Ecto neural progenitor cell (in vitro differentiated cells): ENCODE measurements around the gene EPB41L1.
A peak's percentile ranks its signal among the peaks of the same experiment; 100 is the strongest.

ENCODE experiments used
- DNase-seq: peaks from one replicate; pipeline ENCODE4 v3.0.0-alpha.2; 2018; ENCODE audit warnings: low spot score

EPB41L1 gene

GRCh38 chr20:36262440-36262839, 107.9 kb downstream of the EPB41L1 start:
- peak; percentile 38 for DNase-seq

GRCh38 chr20:36264426-36265246, 110.1 kb downstream of the EPB41L1 start:
- no peak for DNase-seq

- no peak for DNase-seq
Observed at GRCh38 chr20:36266189-36266588, 111.6 kb downstream of the EPB41L1 start.

GRCh38 chr20:36267605-36268381, 113.3 kb downstream of the EPB41L1 start:
- DNase-seq, result peak; percentile 45

GRCh38 chr20:36268440-36269342, 114.2 kb downstream of the EPB41L1 start:
- peak; percentile 49 for DNase-seq

- DNase-seq, result no peak
Observed at GRCh38 chr20:36269507-36269906, 115.0 kb downstream of the EPB41L1 start.

GRCh38 chr20:36270744-36271638, 116.5 kb downstream of the EPB41L1 start:
- peak; percentile 39 for DNase-seq

GRCh38 chr20:36271639-36272546, 117.4 kb downstream of the EPB41L1 start:
- no peak for DNase-seq

- DNase-seq, result no peak
Observed at GRCh38 chr20:36272547-36273220, 118.1 kb downstream of the EPB41L1 start.

- peak; percentile 39 for DNase-seq
Observed at GRCh38 chr20:36273414-36274180, 119.1 kb downstream of the EPB41L1 start.

GRCh38 chr20:36274181-36274841, 119.8 kb downstream of the EPB41L1 start:
- DNase-seq, result peak; percentile 52

GRCh38 chr20:36275011-36275410, 120.5 kb downstream of the EPB41L1 start:
- DNase-seq, result no peak

- no peak for DNase-seq
Observed at GRCh38 chr20:36275441-36276189, 121.1 kb downstream of the EPB41L1 start.

GRCh38 chr20:36277546-36277945, 123.0 kb downstream of the EPB41L1 start:
- peak; percentile 34 for DNase-seq

GRCh38 chr20:36279362-36279761, 124.8 kb downstream of the EPB41L1 start:
- peak; percentile 35 for DNase-seq

- no peak for DNase-seq
Observed at GRCh38 chr20:36279776-36280175, 125.2 kb downstream of the EPB41L1 start.

GRCh38 chr20:36281785-36282380, 127.3 kb downstream of the EPB41L1 start:
- no peak for DNase-seq
